HG03521 (cell line): Measurements from ENCODE around the gene LRRN4CL.

Source experiments
- ATAC-seq: cut with Tn5 transposase; IDR thresholded peaks from one replicate; pipeline ENCODE4 v1.9.1; 2021; ENCODE audit warnings: mild to moderate bottlenecking, moderate library complexity; ENCODE audit not compliant: unreplicated experiment

Gene LRRN4CL

DNA sequence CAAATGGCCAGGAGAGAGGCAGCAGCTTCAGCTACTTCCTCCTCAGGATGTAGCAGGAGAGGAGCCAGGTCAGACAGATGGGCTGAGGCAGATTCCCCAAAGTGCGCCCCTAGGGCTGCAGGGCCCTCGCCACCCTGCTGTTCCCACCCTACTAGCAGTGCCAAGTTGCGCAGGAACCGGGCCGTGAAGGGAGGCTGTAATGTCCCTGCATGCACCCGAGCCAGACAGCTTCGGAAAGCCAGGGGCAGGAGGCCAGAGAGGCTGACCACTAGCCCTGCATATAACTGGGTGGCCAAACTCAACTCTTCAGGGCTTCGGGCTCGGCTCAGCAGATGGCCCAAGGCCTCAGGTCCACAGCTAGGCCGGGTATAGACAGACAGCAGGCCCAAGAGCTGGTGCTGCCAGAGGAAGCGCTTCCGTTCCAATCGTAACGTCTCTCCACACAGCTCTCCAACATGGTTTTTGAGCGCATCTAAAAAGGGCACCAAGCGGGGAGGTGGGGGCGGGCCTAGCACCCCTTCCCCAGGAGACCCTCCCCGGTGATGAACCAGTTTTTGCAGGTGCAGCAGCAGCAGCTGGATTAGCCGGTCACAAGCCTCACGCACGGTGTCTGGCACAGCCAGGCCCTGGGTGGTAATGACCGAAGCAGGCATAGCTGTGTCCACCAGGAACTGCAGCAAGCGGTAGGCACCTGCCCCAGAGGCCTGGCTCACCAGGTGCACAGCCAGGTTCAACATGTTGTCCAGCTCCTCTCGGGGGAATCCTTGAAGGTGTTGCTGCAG lies 41.0 kb downstream of the LRRN4CL start:
- ATAC-seq, result no peak

DNA sequence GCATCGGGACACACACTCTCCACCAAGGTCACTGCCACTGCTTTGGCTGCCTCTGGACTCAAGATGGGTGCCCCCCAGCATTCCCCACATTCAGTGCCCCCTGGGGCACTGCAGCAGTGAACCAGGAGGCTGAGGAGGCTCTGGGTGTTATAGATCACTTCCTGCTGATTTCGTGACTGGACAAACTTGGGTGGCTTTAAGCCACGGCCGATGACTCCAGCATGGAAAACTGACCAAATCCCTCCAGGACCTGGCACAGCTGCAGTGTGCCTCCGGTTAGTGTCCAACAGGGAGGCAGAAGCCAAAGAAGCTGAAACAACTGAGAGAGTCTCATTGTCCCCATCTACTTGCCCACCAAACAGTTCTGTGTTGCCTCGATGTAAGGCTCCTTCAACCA lies 41.7 kb downstream of the LRRN4CL start:
- no peak for ATAC-seq

DNA sequence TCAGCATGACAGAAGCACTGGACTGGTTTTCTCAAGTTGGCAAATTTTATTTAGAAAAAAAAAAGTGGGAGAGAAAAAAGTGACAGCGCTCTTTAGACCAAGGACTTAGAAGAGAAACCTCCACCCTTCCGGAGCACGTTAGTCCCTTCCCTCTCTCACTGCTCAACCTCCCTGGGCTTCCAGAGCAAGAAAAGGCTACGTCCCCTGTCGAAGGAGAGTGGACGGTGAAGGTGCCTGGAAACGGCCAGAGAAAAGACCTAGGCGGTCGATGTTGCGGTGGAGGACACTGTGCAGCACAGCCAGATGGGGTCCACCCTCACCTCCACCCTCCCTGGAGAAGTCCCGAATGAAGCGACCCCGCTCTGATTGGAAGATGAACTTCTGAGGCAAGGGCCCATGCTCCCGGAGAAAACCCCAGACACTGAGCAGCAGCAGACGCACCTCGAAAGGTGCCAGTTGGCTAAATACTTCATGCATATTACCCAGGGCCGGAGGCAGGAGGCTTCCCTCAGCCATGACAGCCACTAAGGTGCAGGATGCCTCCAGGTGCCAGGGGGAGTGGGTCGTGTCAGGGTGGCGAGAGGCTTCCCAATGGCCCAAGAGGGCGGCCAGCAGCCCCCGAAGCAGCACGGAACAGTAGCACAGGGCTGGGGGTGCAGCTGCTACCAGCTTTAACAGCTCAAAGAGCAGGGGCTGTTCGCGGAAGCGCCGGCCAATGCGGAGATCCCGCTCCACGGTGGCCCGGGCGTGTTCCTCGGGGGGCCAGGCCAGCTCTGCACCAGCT lies 42.3 kb downstream of the LRRN4CL start:
- ATAC-seq, result no peak

DNA sequence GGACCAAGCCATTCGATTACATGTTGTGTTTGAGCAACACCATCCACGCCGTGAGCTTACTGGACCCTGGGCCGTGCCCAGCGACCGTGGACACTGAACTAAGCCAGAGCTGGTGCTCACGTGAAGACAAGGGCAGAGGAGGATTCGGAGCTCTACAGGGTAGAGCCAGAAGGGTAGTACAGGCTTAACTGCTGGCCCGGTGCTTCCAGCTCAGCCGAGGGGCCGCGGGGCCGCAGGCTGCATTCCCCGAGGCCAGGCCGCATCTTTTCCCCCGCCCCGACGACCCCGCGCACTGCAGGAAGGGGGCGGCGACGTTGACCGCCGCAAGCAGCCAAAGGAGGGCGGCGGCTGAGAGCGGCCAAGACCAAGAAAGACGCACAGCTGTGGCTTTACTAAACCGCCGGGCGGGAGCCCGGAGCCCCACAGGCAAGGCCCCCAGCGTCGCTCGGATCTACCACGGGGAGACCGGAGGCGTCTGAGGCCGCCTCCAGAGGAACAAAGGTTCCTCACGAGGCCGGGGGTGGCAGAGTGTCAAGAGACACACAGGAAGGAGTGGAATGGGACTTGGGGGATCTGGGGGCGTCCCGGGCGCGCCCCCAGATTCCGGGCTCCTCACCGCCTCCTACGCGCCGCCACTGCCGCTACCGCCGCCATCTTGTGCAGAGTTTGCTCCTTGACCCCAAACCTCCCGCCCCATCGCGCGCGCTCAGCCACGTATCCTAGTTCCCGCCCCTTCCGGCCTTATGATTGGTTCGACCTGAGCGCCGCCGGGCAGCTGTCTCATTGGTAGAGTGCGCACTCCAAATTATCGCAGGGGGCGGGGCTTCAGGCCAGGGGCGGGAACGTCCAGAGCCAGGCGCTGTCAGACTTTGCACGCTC lies 43.1 kb downstream of the LRRN4CL start, which contains the start of gene GANAB:
Gene GANAB (minus strand): TSS at position 668 of the 879 bp plus-strand sequence. CDS start 14 bp downstream, at position 654.
- peak; percentile 95 for ATAC-seq

DNA sequence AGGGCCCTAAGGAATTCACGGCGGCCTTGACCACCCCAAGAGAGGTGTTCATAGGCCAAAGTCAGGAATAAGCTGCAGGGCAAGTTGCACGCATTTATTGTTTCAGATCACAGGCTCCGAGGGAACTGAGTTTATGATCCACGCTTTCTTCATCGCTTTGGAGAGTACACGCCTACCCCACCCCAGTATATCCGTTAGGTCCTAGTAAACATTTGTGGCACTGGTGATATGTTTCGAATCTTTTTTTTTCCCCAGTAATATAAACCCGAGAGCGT lies 43.7 kb downstream of the LRRN4CL start:
- ATAC-seq, result no peak

DNA sequence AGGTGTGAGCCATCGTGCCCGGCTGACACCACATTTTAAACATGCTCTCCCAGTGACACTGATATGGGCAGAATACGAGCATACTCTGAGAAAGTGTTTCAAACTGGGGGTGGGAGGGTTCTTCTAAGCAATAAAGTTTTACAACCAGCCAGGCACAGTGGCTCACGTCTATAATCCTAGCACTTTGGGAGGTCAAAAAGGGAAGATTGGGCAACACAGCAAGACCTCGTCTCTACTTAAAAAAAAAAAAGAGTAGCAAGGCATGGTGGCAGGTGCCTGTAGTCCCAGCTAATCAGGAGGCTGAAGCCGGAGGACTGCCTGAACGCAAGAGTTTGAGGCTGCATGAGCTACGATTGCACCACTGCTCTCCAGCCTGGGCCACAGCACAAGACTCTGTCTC lies 45.1 kb downstream of the LRRN4CL start:
- ATAC-seq, result no peak
